ENCODE data around the gene SUGP2.
A peak's percentile ranks its signal among the peaks of the same experiment; 100 is the strongest.

SUGP2 gene

GRCh38 chr19:19010551-19010950 lies 22.8 kb downstream of the SUGP2 start:
- DNase-seq (ENCODE audit: low read depth, low spot score) = no peak
- H3K4me1 ChIP-seq (ENCODE audit: control insufficient read depth, insufficient read depth, low read length) = no peaks in the 10 kb centered on the region
- peaks cover 37% of the 10 kb centered on the region for H3K36me3 ChIP-seq (ENCODE audit: control insufficient read depth, insufficient read depth, low read length)
- no CpG with 5 or more reads among the region's 5 CpGs for WGBS (ENCODE audit: insufficient coverage, insufficient read length)
- H3K9me3 ChIP-seq (ENCODE audit: control insufficient read depth, insufficient read depth, low read length) = no peaks in the 10 kb centered on the region
- H3K4me3 ChIP-seq (ENCODE audit: low read length) = no peak overlapping the region
- no peaks in the 10 kb centered on the region for H3K27me3 ChIP-seq (ENCODE audit: control insufficient read depth, insufficient read depth, low read length)
- H3K27ac ChIP-seq (ENCODE audit: low read length) = no peak overlapping the region

DNA sequence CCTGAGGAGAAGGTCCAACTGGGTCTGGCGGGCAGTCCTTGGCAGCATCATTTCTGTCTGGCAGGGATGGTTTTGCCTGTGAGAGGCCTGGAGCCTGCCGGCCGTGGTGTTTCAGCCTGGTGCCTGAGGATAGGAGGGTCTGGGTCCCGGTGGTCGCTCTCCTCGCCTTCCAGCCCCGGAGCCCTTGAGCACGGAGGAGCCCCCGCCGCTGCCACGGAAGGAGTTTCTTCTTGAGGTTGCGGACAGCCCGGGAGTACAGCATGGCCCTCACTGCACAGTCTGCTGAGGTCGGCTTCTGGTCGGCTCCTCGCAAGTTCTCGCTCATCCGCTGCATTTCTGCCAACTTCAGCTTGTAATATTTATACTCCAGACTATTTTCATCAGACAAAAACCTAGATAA lies 23.4 kb downstream of the SUGP2 start:
- H3K4me1 ChIP-seq (ENCODE audit: control insufficient read depth, insufficient read depth, low read length) = no peaks in the 10 kb centered on the region
- no CpG with 5 or more reads among the region's 18 CpGs for WGBS (ENCODE audit: insufficient coverage, insufficient read length)
- DNase-seq (ENCODE audit: low read depth, low spot score) = no peak
- H3K36me3 ChIP-seq (ENCODE audit: control insufficient read depth, insufficient read depth, low read length) = peaks cover 37% of the 10 kb centered on the region
- no peaks in the 10 kb centered on the region for H3K27me3 ChIP-seq (ENCODE audit: control insufficient read depth, insufficient read depth, low read length)
- no peak overlapping the region for H3K4me3 ChIP-seq (ENCODE audit: low read length)
- no peak overlapping the region for H3K27ac ChIP-seq (ENCODE audit: low read length)
- H3K9me3 ChIP-seq (ENCODE audit: control insufficient read depth, insufficient read depth, low read length) = no peaks in the 10 kb centered on the region

DNA sequence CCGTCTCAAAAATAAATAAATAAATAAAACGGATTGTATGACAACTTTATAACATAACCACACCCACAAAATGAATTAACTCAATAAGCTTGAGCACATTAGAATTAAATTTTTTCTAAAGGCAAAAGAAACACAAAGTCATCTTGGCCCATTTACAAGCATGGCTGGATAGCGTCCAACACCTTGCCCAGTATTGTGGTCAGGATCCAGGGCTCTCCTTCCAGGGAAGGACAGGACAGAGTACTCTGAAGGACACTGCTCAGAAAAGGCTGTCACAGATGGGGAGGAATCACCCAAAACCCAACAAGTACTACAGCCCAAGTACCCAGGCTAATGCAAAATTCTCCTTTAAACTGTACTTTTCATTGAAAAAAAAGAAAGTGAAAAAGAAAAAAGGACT lies 27.1 kb downstream of the SUGP2 start:
- H3K36me3 ChIP-seq (ENCODE audit: control insufficient read depth, insufficient read depth, low read length) = peaks cover 48% of the 10 kb centered on the region
- no CpG with 5 or more reads among the region's 3 CpGs for WGBS (ENCODE audit: insufficient coverage, insufficient read length)
- H3K4me3 ChIP-seq (ENCODE audit: low read length) = no peak overlapping the region
- no peak for DNase-seq (ENCODE audit: low read depth, low spot score)
- no peaks in the 10 kb centered on the region for H3K27me3 ChIP-seq (ENCODE audit: control insufficient read depth, insufficient read depth, low read length)
- no peaks in the 10 kb centered on the region for H3K9me3 ChIP-seq (ENCODE audit: control insufficient read depth, insufficient read depth, low read length)
- H3K4me1 ChIP-seq (ENCODE audit: control insufficient read depth, insufficient read depth, low read length) = no peaks in the 10 kb centered on the region
- H3K27ac ChIP-seq (ENCODE audit: low read length) = no peak overlapping the region

DNA sequence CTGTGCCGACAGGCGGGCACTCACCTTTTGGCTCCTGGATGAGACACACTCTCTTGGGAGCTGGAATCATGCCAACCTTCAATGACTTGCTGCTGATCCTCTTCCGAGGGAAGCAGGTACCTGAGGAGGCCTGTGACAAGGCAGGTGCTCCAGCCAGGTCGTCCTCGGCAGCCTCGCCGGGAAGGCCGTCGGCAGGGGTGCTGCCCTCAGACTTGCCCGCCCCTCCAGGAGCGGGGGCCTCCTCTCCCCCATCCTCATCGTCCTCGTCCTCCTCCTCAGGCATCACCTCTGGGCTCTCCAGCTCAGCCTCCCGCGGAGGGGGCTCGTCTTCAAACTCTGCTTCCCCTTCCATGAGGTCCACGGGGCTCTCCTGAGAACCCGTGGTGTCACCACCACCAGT lies 29.2 kb downstream of the SUGP2 start:
- no peaks in the 10 kb centered on the region for H3K9me3 ChIP-seq (ENCODE audit: control insufficient read depth, insufficient read depth, low read length)
- H3K27ac ChIP-seq (ENCODE audit: low read length) = no peak overlapping the region
- WGBS (ENCODE audit: insufficient coverage, insufficient read length) = no CpG with 5 or more reads among the region's 18 CpGs
- no peak overlapping the region for H3K4me3 ChIP-seq (ENCODE audit: low read length)
- H3K36me3 ChIP-seq (ENCODE audit: control insufficient read depth, insufficient read depth, low read length) = peaks cover 43% of the 10 kb centered on the region
- H3K27me3 ChIP-seq (ENCODE audit: control insufficient read depth, insufficient read depth, low read length) = no peaks in the 10 kb centered on the region
- no peaks in the 10 kb centered on the region for H3K4me1 ChIP-seq (ENCODE audit: control insufficient read depth, insufficient read depth, low read length)
- DNase-seq (ENCODE audit: low read depth, low spot score) = no peak

- no peaks in the 10 kb centered on the region for H3K27me3 ChIP-seq (ENCODE audit: control insufficient read depth, insufficient read depth, low read length)
- H3K27ac ChIP-seq (ENCODE audit: low read length) = no peak overlapping the region
- H3K4me1 ChIP-seq (ENCODE audit: control insufficient read depth, insufficient read depth, low read length) = no peaks in the 10 kb centered on the region
- peaks cover 32% of the 10 kb centered on the region for H3K36me3 ChIP-seq (ENCODE audit: control insufficient read depth, insufficient read depth, low read length)
- DNase-seq (ENCODE audit: low read depth, low spot score) = no peak
- no peaks in the 10 kb centered on the region for H3K9me3 ChIP-seq (ENCODE audit: control insufficient read depth, insufficient read depth, low read length)
- WGBS (ENCODE audit: insufficient coverage, insufficient read length) = no CpG with 5 or more reads among the region's 11 CpGs
- no peak overlapping the region for H3K4me3 ChIP-seq (ENCODE audit: low read length)
Observed at GRCh38 chr19:18999896-19000620, 33.3 kb downstream of the SUGP2 start.

DNA sequence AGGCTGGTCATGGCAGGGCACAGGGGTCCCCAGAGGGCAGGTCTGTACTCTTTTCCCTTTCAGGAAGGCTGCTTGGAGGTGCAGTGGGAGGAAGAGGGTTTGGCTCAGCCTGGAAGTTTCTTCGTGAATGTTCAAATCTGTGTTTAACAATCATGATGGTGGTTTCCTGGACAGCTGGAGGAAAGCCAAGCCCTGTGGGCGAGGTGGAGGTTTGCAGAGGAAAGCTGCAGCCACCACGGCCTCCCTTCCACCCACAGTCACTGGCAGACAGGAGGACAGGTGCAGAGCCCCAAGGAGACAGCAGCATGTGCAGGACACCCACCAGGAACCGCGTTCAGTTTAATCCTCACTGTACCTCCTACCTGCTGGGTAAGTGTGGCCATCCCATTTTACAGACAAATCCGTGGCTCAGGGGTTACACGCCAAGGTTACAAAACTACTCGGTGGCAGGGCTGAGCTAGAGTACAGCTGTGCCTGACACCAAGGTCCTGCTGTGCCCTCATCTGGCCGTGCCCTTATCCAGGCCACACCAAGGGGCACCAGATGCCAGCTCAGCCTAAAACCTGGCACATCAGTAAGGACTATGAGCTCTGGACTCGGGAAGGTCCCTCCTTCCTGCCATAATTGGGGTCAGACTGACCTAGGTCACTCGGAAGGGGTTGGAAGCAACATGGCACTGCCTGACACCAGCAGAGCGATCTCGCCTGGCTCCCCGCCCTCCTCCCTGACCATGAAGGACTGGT lies 34.1 kb downstream of the SUGP2 start:
- Histone ChIP-seq H3K36me3 (ENCODE audit: control insufficient read depth, insufficient read depth, low read length) (peaks cover 36% of the 10 kb centered on the region), H3K4me1 (ENCODE audit: control insufficient read depth, insufficient read depth, low read length) (no peaks in the 10 kb centered on the region), H3K27me3 (ENCODE audit: control insufficient read depth, insufficient read depth, low read length) (no peaks in the 10 kb centered on the region), H3K9me3 (ENCODE audit: control insufficient read depth, insufficient read depth, low read length) (no peaks in the 10 kb centered on the region), H3K4me3 (ENCODE audit: low read length) (no peak overlapping the region), H3K27ac (ENCODE audit: low read length) (no peak overlapping the region)
- WGBS (ENCODE audit: insufficient coverage, insufficient read length) = no CpG with 5 or more reads among the region's 14 CpGs
- no peak for DNase-seq (ENCODE audit: low read depth, low spot score)

DNA sequence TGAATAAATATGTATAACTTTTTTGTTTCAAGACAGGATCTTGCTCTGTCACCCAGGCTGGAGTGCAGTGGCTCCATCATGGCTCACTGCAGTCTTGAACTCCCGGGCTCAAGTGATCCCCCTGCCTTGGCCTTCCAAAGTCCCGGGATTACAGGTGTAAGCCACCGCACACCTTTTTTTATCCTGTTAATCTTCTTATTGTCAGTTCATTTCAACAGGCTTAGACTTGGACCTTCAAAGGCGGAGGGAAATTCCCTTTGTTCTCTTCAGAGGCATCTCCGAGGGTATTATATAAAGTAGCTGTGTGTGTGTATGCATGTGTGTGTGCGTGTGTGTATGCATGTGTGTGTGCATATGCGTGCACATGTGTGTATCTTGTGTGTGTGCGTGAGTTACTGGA lies 35.0 kb downstream of the SUGP2 start:
- WGBS (ENCODE audit: insufficient coverage, insufficient read length) = no CpG with 5 or more reads among the region's 8 CpGs
- H3K4me3 ChIP-seq (ENCODE audit: low read length) = no peak overlapping the region
- H3K36me3 ChIP-seq (ENCODE audit: control insufficient read depth, insufficient read depth, low read length) = peaks cover 34% of the 10 kb centered on the region
- no peaks in the 10 kb centered on the region for H3K27me3 ChIP-seq (ENCODE audit: control insufficient read depth, insufficient read depth, low read length)
- H3K4me1 ChIP-seq (ENCODE audit: control insufficient read depth, insufficient read depth, low read length) = no peaks in the 10 kb centered on the region
- H3K27ac ChIP-seq (ENCODE audit: low read length) = no peak overlapping the region
- no peak for DNase-seq (ENCODE audit: low read depth, low spot score)
- no peaks in the 10 kb centered on the region for H3K9me3 ChIP-seq (ENCODE audit: control insufficient read depth, insufficient read depth, low read length)

DNA sequence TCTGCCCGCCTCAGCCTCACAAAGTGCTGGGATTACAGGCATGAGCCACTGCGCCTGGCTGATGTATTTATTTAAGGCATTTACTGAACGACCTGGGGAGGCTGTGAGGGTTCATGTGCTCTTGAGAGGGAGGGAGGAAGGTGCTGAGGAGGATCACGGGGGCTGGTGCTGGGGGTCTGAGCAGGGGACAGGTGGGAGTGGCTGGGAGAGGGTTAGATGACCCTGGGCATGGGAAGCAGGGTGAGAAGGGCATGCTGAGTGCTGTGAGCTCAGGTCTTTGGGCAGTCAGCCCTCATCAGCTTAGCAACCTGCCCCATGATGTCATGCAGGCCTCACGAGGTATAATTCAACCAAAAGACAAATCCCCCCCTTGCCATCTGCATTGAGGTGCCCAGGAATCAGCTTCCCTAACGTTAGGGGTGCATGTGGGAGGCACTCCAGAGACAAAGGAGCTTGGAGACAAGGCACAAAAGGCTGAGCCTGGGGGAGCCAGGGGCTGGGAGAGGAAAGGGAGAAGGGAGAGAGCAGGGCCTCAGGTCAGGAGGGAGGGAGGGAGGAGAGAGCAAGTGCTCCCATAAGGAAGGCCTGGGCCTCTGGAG lies 36.4 kb downstream of the SUGP2 start:
- WGBS (ENCODE audit: insufficient coverage, insufficient read length) = no CpG with 5 or more reads among the region's 6 CpGs
- Histone ChIP-seq H3K9me3 (ENCODE audit: control insufficient read depth, insufficient read depth, low read length) (no peaks in the 10 kb centered on the region), H3K27me3 (ENCODE audit: control insufficient read depth, insufficient read depth, low read length) (no peaks in the 10 kb centered on the region), H3K36me3 (ENCODE audit: control insufficient read depth, insufficient read depth, low read length) (peaks cover 38% of the 10 kb centered on the region), H3K4me3 (ENCODE audit: low read length) (no peak overlapping the region), H3K4me1 (ENCODE audit: control insufficient read depth, insufficient read depth, low read length) (no peaks in the 10 kb centered on the region), H3K27ac (ENCODE audit: low read length) (no peak overlapping the region)
- DNase-seq (ENCODE audit: low read depth, low spot score) = no peak

DNA sequence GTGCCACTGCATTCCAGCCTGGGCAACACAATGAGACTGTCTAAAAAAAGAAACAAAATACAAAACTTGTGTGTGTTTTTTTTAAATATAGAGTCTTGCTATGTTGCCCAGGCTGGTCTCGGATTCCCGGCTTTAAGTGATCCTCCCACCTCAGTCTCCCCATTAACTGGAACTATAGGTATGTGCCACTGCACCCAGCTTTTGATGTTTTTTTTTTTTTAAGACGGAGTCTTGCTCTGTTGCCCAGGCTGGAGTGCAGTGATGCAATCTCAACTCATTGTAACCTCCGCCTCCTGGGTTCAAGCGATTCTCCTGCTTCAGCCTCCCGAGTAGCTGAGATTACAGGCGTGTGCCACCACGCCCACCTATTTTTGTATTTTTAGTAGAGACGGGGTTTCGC lies 37.0 kb downstream of the SUGP2 start:
- Histone ChIP-seq H3K27me3 (ENCODE audit: control insufficient read depth, insufficient read depth, low read length) (no peaks in the 10 kb centered on the region), H3K9me3 (ENCODE audit: control insufficient read depth, insufficient read depth, low read length) (no peaks in the 10 kb centered on the region), H3K4me1 (ENCODE audit: control insufficient read depth, insufficient read depth, low read length) (no peaks in the 10 kb centered on the region), H3K4me3 (ENCODE audit: low read length) (no peak overlapping the region), H3K36me3 (ENCODE audit: control insufficient read depth, insufficient read depth, low read length) (peaks cover 36% of the 10 kb centered on the region), H3K27ac (ENCODE audit: low read length) (no peak overlapping the region)
- DNase-seq (ENCODE audit: low read depth, low spot score) = no peak
- WGBS (ENCODE audit: insufficient coverage, insufficient read length) = no CpG with 5 or more reads among the region's 10 CpGs

- WGBS (ENCODE audit: insufficient coverage, insufficient read length) = no CpG with 5 or more reads among the region's 5 CpGs
- no peak overlapping the region for H3K27ac ChIP-seq (ENCODE audit: low read length)
- no peak overlapping the region for H3K4me3 ChIP-seq (ENCODE audit: low read length)
- DNase-seq (ENCODE audit: low read depth, low spot score) = peak; percentile 68
- H3K4me1 ChIP-seq (ENCODE audit: control insufficient read depth, insufficient read depth, low read length) = no peaks in the 10 kb centered on the region
- no peaks in the 10 kb centered on the region for H3K9me3 ChIP-seq (ENCODE audit: control insufficient read depth, insufficient read depth, low read length)
- no peaks in the 10 kb centered on the region for H3K27me3 ChIP-seq (ENCODE audit: control insufficient read depth, insufficient read depth, low read length)
- H3K36me3 ChIP-seq (ENCODE audit: control insufficient read depth, insufficient read depth, low read length) = peaks cover 39% of the 10 kb centered on the region
Observed at GRCh38 chr19:18995804-18996241, 37.5 kb downstream of the SUGP2 start.

Data from iPS DF 6.9 (cell line).